AG09309 (cell line): ENCODE measurements around the gene SMAP2.
"Not testable (repeated sequence)": the region's sequence is repeated elsewhere in the genome, so short reads cannot be mapped to it uniquely, and the experiment has no call there.

Experiments used
- DNase-seq: peaks from one replicate; pipeline ENCODE4 v3.0.0-alpha.2; 2010; ENCODE audit warnings: low read depth
- H3K4me3 ChIP-seq: 2 replicates; pipeline ENCODE4 v1.5.1; 2011; ENCODE audit warnings: mild to moderate bottlenecking, low read depth, low read length, moderate library complexity; ENCODE audit not compliant: control insufficient read depth
- CTCF ChIP-seq: IDR thresholded peaks from 2 replicates; pipeline ENCODE4 v1.5.1; 2011; ENCODE audit warnings: mild to moderate bottlenecking, low read depth, low read length, inconsistent platforms; ENCODE audit not compliant: insufficient read depth, control insufficient read depth; ENCODE audit errors: missing control alignments

The SMAP2 gene

DNA sequence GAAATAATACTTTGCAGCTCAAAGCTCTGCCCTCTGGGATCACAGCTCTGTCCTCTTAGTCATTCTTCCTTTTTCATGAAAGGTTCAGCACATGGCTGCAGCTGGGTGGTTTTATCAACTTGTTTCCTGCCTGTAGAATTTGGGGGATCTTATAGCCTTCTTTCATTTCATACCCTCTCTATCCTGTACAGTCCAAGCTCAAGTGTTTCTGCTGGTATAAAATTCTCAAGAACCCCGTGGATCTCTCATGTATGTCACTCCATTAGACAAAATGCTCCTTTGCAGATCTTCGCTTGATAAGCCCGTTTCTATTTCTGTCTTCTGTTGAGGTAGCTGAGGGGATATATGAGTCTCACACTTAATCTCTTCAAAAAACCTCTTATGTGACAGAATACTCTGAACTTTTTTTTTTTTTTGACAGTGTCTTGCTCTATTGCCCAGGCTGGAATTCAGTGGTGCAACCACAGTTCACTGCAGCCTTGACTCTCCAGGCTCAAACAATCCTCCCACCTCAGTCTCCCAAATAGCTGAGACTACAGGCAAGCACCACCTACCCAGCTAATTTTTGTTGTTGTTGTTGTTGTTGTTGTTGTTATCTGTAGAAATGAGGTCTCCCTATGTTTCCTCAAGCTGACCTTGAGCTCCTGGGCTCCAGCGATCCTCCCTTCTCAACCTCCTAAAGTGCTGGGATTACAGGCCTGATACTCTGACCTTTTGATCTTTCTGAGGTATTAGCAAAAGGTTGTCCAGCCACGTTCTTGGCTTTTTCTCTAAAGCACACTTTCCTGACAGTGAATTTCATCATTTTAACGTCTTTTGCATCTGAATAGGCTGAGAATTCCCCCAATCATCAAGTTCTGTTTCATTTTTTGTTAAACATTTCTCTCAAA lies 31.8 kb upstream of the SMAP2 start:
- TF ChIP-seq CTCF, result no peak
- DNase-seq, result no peak
- H3K4me3 ChIP-seq, result no peak overlapping the region

DNA sequence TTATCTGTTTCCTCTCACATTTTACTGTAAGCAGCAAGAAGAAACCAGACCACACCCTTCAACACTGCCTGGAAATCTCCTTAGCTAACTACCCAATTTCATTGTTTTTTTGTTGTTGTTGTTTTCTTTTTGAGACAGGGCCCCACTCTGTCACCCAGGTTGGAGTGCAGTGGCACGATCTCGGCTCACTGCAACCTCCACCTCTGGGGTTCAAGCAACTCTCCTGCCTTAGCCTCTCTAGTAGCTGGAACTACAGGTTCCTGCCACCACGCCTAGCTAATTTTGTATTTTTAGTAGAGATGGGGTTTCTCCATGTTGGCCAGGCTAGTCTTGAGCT lies 31.2 kb upstream of the SMAP2 start:
- not testable (repeated sequence) for H3K4me3 ChIP-seq, DNase-seq

DNA sequence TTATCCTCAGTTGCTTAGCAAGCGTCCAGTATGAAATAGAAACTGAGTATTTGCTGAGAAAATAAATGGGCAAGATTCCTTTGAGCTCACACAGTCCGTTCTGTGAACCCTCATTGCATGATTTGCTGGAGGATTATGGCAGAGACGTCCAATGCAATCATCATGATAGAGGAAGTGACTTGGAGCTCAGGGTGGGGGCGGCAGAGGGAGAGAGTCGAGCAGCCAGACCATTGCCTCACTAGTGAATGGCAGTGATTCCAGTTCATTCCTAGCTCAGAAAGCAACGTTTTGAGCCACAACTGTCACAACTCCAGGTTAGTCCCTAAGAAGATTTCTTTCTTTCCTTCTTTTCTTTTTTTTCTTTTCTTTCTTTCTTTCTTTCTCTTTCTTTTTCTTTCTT lies 28.9 kb upstream of the SMAP2 start:
- no peak overlapping the region for H3K4me3 ChIP-seq
- peak; percentile 41 for DNase-seq
- TF ChIP-seq CTCF, result peak; percentile 17

GRCh38 chr1:40350391-40350790 lies 23.1 kb upstream of the SMAP2 start:
- no peak for TF ChIP-seq CTCF
- DNase-seq, result no peak
- no peak overlapping the region for H3K4me3 ChIP-seq

DNA sequence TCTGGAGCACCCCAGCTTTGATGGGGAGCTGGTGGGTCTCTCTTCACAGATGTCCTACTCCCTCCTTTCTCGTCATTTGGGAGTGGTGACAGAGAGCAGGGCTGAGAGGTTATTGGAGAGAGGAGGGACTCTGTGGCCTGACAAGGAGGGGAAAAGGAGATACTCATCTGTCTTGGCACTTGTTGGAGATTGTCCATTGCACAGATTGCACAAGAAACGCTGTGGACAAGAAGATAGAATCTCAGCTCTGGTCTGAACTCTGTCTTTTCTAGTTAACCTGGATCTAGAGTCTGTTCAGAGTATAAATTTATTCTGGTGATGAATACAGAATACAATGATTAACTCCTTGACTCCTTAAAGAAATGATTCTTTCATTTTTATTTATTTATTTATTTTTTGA lies 22.4 kb upstream of the SMAP2 start:
- H3K4me3 ChIP-seq, result no peak overlapping the region
- DNase-seq, result no peak
- no peak for TF ChIP-seq CTCF

DNA sequence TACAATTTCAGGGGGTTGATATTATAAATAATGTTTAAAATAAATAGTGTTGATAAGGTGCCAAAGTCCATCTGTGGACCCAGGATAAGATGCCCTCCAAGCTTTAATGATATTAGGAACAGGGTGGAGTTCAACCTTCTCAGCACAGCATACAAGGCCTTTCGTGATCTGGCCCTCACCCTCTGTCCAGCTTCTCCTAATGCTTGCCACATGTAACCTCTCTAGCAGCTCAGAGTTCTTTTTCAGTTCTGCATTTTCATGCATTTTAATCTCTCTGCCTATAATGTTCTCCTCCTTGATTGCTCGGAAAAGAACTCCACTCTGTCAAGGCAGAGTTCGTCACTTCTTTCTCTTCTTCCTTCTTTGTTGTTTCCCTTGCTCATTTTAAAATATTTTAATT lies 21.4 kb upstream of the SMAP2 start:
- no peak for TF ChIP-seq CTCF
- H3K4me3 ChIP-seq, result no peak overlapping the region
- no peak for DNase-seq

- no peak overlapping the region for H3K4me3 ChIP-seq
- DNase-seq, result no peak
- TF ChIP-seq CTCF, result no peak
These were observed 20.4 kb upstream of the SMAP2 start for GRCh38 chr1:40353082-40353481.
